ENCODE results near the gene ATAD3B.

The ATAD3B gene

DNA sequence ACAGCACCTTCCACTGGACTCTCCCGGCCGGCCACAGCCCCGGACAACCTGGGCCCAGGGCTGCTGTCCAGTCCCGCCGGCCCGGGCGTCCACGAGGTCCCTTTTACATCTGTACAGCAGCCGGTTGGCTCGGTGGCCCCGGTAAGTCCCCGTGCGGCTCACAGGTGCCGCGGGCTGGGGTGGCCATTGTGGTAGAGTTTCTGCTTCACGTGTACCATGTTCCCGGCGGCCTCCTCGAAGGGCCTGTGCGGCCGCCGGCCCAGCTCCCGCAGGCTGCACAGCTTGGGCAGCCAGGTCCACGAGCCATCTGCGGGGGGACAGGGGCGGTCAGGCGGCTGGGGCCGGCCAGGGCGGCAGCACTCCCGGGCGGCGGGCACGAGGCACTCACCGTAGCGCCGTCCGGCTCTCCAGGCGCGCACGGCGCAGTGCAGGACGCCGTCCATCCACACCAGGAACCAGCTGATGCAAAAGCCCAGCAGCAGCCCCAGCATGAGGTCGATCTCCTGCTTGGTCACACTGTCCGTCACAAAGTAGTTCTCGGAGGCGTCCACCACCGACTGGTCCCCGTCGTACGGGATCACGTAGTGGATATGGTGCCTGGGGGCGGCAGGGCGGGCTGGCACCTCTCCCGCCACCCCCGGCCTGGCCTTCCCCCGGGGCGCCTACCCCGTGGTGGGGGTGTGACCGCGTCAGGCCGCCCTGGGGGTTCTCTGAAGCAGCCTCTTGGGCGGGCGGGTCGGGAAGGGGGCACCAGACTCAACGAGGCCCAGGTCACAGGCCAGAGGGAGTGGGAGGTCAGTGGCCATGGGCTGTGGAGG lies 63.8 kb downstream of the ATAD3B start:
- DNase-seq (ENCODE audit: low read depth), result no peak

DNA sequence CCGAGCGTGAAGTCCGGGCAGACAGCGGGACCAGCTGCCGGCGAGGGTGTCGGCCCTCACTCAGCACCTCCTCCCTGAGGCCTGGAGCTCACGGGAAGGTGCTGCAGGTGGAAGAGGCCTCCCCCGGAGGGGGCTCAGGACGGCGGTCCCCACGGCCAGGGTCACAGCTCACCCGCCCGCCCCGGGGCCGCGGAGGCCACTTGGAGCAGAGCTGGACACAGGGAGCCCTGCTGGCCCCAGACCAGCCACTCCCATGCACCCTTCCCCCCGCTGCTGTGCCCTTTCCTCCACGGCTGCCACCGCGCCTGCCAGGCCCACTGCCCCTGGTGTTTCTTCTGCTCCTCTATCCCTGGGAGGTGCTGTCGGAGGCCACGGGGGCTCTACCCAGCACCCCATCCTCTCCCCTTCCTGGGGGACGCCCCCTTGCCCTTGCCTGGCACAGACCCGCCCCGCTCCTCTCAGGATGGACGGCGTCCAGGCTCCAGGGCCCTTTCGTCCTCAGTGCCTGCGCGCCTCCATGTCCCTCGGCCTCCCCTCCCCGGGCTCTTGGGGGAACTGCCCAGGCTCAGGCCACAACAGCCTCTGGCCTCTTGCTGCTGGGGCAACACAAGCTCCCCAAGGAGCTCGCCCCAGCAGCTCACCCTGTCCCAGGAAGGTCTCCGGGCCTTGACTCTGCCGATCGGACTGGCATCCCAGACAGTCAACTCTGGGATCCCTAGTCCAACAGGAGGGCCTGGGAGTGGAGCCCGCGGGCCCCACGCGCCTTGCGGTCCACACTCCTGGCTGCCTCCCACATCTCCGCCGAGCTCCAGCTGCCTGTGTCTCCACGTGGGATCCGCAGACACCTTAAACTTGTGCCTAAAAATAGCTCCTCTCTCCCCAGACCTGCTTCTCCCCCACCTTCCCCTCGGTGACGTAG lies 64.7 kb downstream of the ATAD3B start:
- no peak for DNase-seq (ENCODE audit: low read depth)

- DNase-seq (ENCODE audit: low read depth), result no peak
These were observed 65.5 kb downstream of the ATAD3B start for GRCh38 chr1:1536938-1537546.

DNA sequence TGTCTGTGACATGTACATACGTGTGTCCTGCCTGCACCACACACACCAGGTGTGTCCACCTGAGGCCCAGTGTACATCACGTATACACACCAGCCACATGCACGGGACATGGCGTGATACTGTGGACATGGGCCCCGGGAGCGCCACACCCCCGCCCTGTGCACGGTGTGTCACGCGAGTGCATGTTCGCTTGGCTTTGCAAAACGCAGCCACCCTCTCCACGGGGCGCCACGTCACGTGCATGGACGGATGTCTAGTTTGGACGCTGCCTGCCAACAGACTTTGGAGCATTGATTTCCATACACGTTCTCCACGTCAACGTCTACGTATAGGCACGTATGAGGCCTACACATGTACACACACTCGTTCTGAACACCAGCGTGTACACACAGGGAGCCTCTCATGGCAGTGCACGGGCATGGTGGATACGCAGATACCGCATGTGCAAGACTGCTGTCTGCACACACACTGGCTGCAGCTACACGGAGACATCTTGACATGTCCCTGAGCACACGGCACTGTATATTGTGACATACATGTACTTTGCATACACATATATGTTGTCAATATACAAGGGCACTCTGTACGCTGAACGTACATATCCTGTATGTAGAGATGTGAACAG lies 66.2 kb downstream of the ATAD3B start:
- DNase-seq (ENCODE audit: low read depth), result no peak

DNA sequence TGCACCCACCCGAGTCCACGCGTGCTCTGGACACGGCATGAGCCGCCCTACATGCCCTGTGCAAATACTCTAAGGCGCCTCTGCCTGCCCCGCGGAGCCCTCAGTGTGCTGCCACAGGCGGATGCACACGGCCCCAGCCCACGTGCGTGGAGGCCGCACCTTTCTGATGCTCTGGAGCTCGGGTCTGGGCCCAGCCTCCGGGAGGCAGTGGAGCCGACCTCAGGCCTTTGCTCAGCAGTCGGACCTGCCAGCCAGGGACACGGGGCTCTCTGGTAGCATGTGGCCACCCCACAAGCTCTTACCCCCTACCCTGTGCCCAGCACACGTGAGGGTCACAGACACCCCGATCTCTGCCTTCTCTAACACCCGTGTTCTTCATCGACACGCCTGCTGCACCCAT lies 66.8 kb downstream of the ATAD3B start:
- no peak for DNase-seq (ENCODE audit: low read depth)

GRCh38 chr1:1538989-1539309 lies 67.4 kb downstream of the ATAD3B start:
- DNase-seq (ENCODE audit: low read depth), result no peak

DNA sequence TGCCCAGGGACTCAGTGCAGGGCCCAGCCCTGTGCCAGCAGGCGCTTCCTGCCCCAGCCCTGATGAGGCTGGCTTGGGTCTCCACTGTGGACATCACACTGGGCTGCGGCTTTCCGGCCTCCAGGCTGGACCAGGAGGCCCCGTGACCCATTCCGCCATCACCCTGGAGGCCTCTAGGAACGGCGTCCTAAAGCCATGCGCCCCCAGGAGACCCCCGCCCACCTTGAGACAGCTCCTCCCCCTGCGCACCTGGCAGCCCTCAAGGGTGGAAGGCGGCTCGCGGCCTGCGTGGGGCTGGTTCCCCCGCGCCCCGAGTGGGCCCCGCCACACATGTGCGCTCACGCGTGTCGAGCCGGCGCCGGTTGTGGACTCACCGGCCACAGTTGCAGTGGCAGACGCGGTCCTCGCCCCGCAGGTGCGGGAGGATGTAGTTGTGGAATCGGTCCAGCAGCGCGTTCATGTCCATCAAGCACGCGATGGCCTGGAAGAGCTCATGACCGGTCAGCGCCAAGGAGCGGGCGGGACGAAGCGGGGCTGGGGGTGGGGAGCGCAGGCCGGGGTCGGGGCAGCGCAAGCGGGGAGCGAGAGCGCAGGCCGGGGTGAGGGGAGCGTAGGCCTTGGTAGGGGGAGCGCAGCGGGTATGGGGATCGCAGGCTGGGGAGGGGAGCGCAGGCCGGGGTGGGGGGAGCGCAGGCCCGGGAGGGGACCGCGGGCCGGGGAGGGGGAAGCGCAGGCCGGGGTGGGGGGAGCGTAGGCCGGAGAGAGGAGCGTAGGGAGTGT lies 67.9 kb downstream of the ATAD3B start:
- DNase-seq (ENCODE audit: low read depth), result no peak

DNA sequence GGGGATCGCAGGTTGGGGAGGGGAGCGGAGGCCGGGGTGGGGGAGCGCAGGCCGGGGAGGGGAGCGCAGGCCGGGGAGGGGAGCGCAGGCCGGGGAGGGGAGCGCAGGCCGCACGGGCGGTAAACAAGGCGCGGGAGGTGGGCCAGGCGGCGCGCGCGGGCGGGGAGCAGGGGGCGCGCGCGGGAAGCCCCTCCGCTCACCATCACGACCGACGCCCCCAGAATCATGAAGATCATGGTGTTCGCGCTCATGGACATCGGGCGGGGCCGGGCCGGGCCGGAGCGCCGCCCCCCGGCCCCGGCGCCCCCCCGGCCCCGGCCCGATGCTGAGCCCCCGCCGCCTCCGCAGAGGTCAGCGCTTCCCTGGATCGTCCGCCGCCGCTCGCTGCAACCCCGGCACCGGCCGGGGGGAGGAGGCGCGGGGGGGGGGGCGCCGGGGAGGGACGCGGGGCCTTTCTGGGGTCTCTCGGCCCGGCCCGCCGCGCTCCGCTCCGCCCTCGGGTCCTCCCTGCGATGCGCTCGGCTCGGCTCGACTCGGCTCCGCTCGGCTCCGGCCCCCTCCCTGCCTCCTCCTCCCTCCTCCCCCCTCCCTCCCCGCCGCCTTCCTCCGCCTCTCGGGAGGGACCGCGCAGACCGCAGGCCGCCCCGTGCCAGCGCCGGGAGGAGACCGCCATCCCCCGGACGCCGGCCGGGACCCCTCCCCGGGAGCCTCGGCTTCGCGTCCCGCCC lies 68.7 kb downstream of the ATAD3B start, which contains the start of gene TMEM240:
Gene TMEM240 (minus strand): TSS at position 535 of the 728 bp plus-strand sequence. CDS start 278 bp downstream, at position 257.
- DNase-seq (ENCODE audit: low read depth), result peak; percentile 50

DNA sequence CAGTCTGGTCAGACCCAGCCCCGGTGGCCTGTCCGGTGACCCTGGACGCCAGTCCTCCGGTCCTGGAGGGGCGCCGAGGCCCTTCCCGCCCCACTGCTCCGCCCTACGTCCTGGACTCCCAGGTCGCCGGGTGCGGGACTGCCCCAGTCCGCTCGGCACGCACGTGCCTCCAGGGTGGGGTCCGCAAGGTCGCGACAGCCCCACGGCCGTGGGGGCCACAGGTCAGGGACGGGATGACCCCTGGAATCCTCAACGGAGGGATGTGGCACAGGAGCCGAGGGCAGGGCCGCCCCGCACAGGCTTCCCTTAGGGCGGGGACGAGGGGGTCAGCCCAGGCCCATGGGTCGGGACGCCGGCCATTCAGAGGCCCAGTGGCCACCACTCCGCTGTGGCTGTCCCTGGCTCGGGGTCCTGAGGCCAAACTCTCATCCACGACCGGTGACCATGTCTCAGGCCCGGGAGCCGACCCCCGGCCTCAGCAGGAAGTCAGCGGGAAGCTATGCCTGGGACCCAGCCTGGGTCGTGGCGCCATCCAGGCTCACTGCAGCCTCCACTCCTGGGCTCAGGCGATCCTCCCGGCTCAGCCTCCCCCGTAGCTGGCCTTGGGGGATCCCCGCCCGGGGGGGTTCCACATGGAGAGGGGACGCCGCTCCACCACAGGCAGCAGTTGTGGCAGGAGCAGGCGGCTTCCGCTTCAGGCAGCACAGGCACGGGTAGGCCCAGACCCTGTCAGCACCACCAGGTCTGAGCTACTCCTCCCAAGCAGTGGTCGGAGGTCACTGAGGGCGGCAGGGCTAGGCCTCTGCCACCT lies 69.5 kb downstream of the ATAD3B start:
- no peak for DNase-seq (ENCODE audit: low read depth)

- DNase-seq (ENCODE audit: low read depth), result no peak
These were observed 70.6 kb downstream of the ATAD3B start for GRCh38 chr1:1541956-1542765.

- DNase-seq (ENCODE audit: low read depth), result no peak
These were observed 71.5 kb downstream of the ATAD3B start for GRCh38 chr1:1542766-1543705.

- no peak for DNase-seq (ENCODE audit: low read depth)
These were observed 72.1 kb downstream of the ATAD3B start for GRCh38 chr1:1543706-1544099.

DNA sequence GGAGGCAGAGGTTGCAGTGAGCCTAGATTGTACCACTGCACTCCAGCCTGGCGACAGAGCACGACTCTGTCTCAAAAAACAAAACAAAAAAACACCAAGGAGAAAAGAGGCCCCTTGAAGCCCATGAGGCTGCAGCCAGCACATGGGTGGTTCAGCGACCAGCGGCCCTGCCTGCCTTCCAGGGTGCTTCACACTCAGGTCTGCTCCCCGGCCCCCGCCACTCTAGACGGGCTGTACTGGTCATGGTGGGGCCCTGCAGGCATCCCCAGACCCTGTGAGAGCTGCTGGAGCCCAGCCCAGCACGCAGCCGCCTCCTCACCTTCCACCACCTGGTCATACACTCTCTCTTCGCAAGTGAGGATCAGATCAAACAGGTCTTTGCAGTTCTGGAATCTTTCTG lies 73.0 kb downstream of the ATAD3B start:
- DNase-seq (ENCODE audit: low read depth), result no peak

All from activated T-cell treated with anti-CD3 and anti-CD28 coated beads for 48 hours (primary cell).